GM19438 (cell line): ENCODE measurements around the gene WNK2.

Experiments
- ATAC-seq: cut with Tn5 transposase; IDR thresholded peaks from one replicate; pipeline ENCODE4 v1.9.1; 2021; ENCODE audit warnings: low read depth; ENCODE audit not compliant: unreplicated experiment

The WNK2 gene

DNA sequence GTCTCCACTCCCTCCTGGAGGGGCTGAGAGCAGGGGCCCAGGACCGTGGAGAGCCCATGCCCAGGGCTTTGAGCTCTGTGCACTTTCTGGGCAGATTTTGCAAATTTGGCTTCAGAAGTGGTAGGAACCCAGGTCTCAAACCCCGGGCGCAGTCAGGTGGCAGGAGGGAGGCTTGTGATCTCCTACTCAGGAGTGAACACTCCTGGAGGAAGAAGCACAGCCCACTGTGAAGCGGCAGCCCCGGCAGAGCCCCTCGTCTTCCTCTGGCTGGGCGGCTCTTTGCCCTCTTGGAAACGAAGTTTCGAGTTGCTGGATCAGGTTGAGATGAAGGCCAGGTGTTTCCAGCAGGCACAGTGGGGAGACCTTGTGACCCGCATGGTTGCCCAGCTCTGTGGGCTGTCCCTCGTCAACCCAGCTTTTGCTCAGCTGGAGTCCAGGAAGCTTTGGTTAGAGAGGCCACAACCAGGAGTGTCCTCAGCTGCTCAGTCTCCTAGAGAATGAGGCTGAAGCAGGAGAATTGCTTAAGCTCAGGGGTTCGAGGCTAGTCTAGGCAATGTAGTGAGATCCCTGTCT is 48.5 kb downstream of the WNK2 start:
- no peak for ATAC-seq

- ATAC-seq = no peak
Measured at GRCh38 chr9:93233033-93233432, 49.1 kb downstream of the WNK2 start.

- ATAC-seq = no peak
Measured at GRCh38 chr9:93234600-93234999, 50.7 kb downstream of the WNK2 start.

DNA sequence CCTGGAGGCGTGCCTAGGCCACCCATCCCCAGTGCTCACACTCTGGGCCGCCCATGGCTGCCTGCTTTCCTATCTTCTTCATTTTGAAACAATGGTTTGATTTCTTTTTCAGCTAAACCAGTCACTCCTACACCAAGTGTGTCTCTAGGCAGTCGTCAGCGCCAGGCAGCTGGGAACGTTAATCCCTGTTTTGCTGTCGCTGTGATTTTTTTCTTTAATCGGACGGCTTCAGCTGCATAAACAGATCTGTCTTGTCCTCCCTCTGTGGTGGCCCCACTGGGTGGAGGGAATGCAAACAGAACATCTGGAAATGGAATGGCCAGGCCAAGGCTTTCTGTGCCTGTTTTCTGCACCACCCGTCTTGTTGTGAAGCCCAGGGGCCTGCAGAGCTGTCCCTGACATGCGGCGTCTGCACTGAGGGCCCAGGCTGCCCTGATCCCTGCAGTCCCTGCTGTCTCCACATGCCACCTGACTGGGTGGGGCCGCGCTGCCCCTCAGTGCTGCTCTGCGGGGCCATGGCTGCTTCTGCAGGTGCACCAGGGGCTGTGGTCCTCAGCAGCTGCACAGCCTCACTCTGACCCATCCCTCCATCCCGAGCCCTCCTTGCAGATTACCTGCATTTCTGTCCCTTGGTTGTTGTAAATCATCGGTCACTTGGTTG is 51.5 kb downstream of the WNK2 start:
- no peak for ATAC-seq

DNA sequence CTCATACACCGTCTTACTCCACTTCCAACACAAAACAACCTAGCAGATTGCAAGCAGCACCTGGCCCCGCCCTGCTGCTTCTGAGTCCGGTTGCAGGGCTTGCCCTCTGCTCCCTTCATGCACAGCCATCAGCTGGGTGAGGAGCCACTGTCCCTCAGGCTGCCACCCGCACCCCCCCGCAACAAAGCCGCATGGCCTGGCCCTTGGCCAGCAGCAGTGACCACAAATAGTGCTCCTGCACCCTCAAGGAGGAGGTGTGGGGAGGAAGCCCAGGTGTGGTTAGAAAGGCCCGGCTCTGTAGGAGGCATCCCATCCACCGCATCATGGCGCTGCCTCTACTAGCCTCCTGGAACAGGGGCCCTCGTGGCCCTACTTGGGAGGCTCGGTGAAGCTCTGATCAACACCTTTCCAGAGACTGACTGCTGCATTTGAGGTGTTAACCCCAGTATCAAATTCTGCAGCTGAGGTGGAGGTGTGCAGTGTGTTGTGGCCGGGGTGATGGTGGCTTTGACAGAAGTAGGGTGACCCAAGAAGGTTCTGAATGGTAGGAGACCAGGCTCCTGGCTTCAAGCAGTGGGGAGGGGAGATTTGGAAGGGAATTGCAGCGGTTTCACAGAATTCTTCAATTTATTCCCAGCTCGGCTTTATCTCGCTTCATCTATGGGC is 52.7 kb downstream of the WNK2 start:
- ATAC-seq = no peak

GRCh38 chr9:93237540-93237939 is 53.6 kb downstream of the WNK2 start:
- ATAC-seq = no peak

GRCh38 chr9:93238953-93239925 is 55.3 kb downstream of the WNK2 start:
- no peak for ATAC-seq

DNA sequence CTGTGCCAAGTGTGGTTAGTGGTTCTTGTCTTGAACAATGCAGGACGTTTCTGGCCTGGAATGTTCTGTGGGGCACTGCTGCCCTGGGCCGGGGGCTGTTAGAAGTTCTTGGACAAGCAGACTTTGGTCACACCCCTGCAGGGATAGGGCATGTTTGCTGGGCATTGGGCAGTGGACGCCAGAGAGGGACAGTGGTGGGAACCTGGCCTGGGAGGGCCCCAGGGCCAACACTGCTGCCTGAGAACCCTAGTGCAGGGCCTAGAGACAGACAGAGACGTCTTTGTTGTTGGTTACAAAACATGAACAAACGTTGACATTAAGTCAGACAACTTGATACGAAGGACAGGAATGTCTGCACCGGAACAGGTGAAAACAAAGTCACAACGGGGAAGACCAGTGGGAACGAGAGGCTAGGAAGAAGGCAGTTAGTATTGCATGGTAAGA is 57.0 kb downstream of the WNK2 start:
- ATAC-seq = no peak

DNA sequence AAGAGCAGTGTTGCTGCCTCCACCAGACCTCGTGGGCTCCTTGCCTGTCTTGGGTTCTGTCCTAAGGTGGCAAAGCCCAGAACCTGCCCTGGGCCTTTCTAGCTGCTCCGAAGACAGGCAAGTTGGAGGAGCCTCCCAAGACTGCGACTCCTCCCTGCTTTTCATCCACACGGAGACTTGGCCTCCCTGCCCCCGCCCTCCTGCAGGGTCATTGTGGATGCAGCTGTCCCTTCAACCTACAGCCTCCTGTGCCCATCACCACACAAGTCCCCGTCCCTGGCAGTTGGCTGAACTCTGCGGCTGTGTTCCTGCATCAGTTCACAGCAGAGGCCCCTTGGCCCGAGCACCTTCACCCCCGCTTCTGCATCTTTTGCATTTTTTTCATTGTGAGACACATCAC is 59.2 kb downstream of the WNK2 start:
- ATAC-seq = no peak

DNA sequence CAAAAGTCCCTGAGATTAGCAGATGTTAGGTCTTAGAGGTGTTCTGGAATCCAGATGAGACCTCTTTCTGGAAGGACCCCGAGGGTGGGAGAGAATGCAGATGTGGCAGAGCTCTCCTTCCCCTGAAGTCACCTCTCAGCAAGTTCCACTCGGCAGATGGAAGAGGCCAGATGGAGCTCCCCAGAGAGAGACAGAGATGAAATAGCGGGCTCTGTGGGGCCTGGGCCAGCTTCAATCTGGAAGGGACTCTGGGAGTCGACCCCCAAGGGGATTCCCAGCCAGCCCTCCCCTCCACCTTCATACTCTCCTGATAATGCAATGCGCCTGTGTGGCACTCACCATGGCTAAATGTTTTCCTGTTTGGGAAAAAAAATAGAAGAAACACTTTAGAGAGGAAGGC is 60.2 kb downstream of the WNK2 start:
- no peak for ATAC-seq

DNA sequence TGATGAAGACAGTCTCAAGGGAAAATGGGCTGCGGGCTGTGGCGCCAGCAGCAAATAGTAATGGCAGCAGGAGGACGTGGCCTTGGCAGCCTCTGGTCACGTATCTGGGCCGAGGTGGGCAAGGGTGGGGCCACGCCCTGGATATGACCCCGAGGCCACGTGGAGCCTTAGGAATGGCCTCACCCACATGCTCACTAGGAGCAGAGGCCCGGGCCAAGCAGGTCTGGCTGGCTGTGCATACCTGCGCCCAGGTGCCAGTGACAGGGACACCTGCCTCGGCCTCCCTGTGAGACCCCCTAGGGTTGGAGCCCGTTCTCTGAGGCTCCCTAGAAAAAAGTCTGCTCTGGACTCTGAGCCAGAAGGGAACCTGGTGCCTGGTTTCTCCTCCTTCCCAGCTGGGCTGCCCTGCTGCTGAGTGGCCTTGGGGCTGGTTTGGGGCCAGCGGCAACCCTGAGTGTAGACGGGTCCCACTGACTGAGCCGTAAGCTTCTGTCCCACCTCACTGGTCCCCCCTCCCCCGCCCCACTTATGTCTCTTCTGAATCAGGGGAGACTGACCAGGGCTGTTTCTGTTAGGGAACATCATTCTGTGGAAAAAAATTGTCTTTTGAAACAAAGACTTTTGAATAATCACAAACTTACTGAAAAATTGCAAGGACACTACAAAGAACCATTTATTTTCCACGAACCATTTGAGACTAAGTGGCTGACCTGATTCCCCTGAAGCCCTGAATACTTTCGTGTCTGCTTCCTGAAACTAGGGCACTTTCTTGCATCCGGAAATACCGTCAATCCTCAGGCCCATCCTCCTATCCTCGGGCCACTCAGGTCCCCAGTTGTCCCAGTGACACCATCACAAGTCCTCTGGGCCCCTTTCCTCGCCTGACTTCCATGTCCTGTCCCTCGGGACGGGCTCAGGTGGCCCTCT is 60.8 kb downstream of the WNK2 start:
- ATAC-seq = no peak

GRCh38 chr9:93245437-93245970 is 61.6 kb downstream of the WNK2 start:
- ATAC-seq = no peak

GRCh38 chr9:93246111-93246510 is 62.2 kb downstream of the WNK2 start:
- no peak for ATAC-seq

- no peak for ATAC-seq
Measured at GRCh38 chr9:93246526-93246925, 62.6 kb downstream of the WNK2 start.

DNA sequence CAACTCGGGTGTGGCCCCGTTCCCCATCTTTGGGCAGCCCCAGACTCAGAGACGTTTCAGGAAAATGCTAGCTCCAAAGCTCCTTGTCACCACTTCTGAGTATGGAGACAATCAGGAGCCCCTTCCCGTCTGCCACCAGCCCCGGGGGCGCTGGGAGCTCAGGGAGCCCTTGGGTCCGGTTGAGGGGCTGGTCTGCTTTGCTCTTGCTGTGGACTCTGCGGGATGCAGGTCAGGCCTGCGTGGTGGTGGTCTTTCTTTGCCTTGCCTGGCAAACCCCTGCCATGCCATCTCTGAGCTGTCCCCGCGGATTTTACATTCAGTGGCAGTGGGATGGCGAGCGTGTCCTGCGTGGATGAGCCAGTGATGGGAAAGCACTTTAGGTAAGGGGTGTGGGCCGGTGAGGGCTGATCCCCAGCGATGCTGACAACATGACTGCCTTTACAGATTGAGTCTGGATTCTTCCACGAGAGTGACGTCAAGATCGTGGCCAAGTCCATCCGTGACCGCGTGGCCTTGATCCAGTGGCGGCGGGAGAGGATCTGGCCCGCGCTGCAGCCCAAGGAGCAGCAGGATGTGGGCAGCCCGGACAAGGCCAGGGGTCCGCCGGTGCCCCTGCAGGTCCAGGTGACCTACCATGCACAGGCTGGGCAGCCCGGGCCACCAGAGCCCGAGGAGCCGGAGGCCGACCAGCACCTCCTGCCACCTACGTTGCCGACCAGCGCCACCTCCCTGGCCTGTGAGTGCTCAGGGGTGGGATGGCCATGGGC is 63.3 kb downstream of the WNK2 start:
- no peak for ATAC-seq

DNA sequence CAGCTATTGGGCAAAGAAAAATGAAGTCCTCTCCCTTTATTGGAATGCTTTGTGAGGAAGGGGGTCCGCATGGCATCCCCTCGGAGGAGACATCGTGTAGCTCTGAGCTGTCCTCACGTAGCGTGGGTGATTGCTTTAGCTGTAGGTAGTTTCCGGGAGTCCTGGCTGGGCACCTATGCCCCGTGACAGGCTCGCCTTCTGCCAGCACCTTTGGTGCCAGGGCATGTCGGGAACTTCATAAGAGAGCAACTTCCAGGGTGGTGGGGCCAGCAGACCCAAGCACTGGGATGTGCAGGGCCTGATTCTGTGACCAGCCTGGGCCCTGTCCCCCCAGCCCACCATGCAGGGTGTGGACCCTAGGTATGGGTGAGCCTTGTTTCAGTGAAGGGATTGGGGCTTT is 64.0 kb downstream of the WNK2 start:
- ATAC-seq = no peak

DNA sequence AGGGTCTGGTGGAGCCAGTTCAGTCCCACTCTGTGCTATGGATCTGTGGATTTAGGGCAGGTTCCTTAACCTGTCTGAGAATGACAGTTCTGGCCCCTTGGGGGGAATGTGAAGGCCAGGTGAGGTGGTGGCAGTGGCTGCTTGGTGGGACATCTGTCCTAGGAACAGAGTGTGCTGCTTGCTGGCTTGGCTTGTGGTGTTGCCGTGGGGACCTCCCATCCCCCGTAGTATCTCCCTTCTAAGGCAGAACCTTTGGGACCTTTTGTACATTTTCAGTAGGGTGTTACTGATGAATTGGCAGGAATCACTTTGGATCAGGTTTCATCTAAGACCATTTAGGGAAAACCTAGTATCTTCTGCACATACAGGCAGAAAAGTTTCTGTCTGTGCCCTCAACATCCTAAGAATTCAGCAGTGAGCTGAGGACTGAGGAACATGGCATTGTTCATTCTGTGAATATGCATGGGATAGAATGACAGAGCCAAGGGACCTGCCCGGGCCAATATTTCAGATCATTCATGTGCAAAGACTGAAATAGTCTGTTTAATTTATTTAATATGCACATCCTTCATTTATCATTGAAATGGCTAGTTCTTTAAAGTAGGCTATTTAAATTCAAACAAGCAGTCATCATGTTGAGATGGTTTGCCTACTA is 64.6 kb downstream of the WNK2 start:
- ATAC-seq = no peak

GRCh38 chr9:93250185-93250584 is 66.2 kb downstream of the WNK2 start:
- ATAC-seq = no peak
